Osteoblast (primary cell): Measurements from ENCODE around the gene KLK8. TPM values are rescaled to one million over a fixed set of nuclear protein-coding genes. Genes with fewer than 3 reads are reported as not detected.

Source experiments
- DNase-seq: peaks from one replicate; pipeline ENCODE4 v3.0.0; 2011; ENCODE audit warnings: low spot score, mixed read lengths; ENCODE audit not compliant: insufficient read length; ENCODE audit errors: missing footprints
- H2AFZ ChIP-seq: 2 replicates; pipeline ENCODE4 v1.6.0; 2011; ENCODE audit warnings: mild to moderate bottlenecking, low read length
- H3K27ac ChIP-seq: 2 replicates; pipeline ENCODE4 v1.5.1; 2011; ENCODE audit warnings: mild to moderate bottlenecking, low read depth, low read length, moderate library complexity
- H3K27me3 ChIP-seq: 2 replicates; pipeline ENCODE4 v1.6.0; 2012; ENCODE audit warnings: mild to moderate bottlenecking, control low read depth, inconsistent platforms, low read length, moderate library complexity; ENCODE audit not compliant: insufficient read depth
- H3K36me3 ChIP-seq: 2 replicates; pipeline ENCODE4 v1.5.1; 2011; ENCODE audit warnings: mild to moderate bottlenecking, low read length, control low read depth, moderate library complexity; ENCODE audit not compliant: insufficient read depth
- H3K4me1 ChIP-seq: 2 replicates; pipeline ENCODE4 v1.5.1; 2011; ENCODE audit warnings: mild to moderate bottlenecking, low read length, control low read depth, moderate library complexity; ENCODE audit not compliant: insufficient read depth
- H3K4me2 ChIP-seq: 2 replicates; pipeline ENCODE4 v1.6.0; 2011; ENCODE audit warnings: mild to moderate bottlenecking, low read length; ENCODE audit not compliant: insufficient read depth
- H3K4me3 ChIP-seq: fragments of 200-600 bp; sonication (generic); 3 replicates; pipeline ENCODE4 v1.5.1; 2012; ENCODE audit warnings: mild to moderate bottlenecking, low read length, inconsistent platforms; ENCODE audit not compliant: insufficient read depth
- H3K79me2 ChIP-seq: 2 replicates; pipeline ENCODE4 v1.6.0; 2012; ENCODE audit warnings: mild to moderate bottlenecking, low read length, control low read depth, inconsistent platforms; ENCODE audit not compliant: insufficient read depth
- H3K9me3 ChIP-seq: 2 replicates; pipeline ENCODE4 v1.5.1; 2011; ENCODE audit warnings: low read depth, low read length, control low read depth
- H4K20me1 ChIP-seq: 2 replicates; pipeline ENCODE4 v1.6.0; 2012; ENCODE audit warnings: mild to moderate bottlenecking, low read length, control low read depth; ENCODE audit not compliant: insufficient read depth
- CTCF ChIP-seq: IDR thresholded peaks from 2 replicates; pipeline ENCODE4 v1.5.1; 2011; ENCODE audit warnings: mild to moderate bottlenecking, low read depth, low read length, moderate library complexity; ENCODE audit errors: extremely low read depth
- total RNA-seq: library from RNA; depleted of rRNA; stranded (reverse); fragments of >200 nt; gene quantifications from 2 replicates; pipeline ENCODE4 v1.2.3, GENCODE V29; 2012

KLK8 gene
- total RNA-seq, 1 donor = not detected

GRCh38 chr19:51031220-51031879 lies 29.9 kb upstream of the KLK8 start:
- no peak for TF ChIP-seq CTCF
- Histone ChIP-seq H3K27ac (no peak overlapping the region), H3K27me3 (peaks cover 10% of the 10 kb centered on the region), H3K4me3 (no peak overlapping the region), H3K4me2 (no peak overlapping the region), H3K36me3 (no peaks in the 10 kb centered on the region), H3K9me3 (no peaks in the 10 kb centered on the region), H4K20me1 (no peaks in the 10 kb centered on the region), H3K4me1 (no peaks in the 10 kb centered on the region), H2AFZ (no peak overlapping the region), H3K79me2 (no peaks in the 10 kb centered on the region)
- peak; percentile 89 for DNase-seq

- H3K27ac ChIP-seq = no peak overlapping the region
- H3K27me3 ChIP-seq = peaks cover 10% of the 10 kb centered on the region
- H3K9me3 ChIP-seq = no peaks in the 10 kb centered on the region
- H3K36me3 ChIP-seq = no peaks in the 10 kb centered on the region
- no peak for TF ChIP-seq CTCF
- H4K20me1 ChIP-seq = no peaks in the 10 kb centered on the region
- H3K4me3 ChIP-seq = no peak overlapping the region
- H3K4me2 ChIP-seq = no peak overlapping the region
- no peaks in the 10 kb centered on the region for H3K79me2 ChIP-seq
- H2AFZ ChIP-seq = no peak overlapping the region
- H3K4me1 ChIP-seq = no peaks in the 10 kb centered on the region
- peak; percentile 57 for DNase-seq
Observed at GRCh38 chr19:51030631-51031030, 29.2 kb upstream of the KLK8 start.

GRCh38 chr19:51029718-51030117 lies 28.3 kb upstream of the KLK8 start:
- Histone ChIP-seq H3K27me3 (peaks cover 14% of the 10 kb centered on the region), H3K79me2 (no peaks in the 10 kb centered on the region), H3K4me2 (no peak overlapping the region), H3K27ac (no peak overlapping the region), H4K20me1 (no peaks in the 10 kb centered on the region), H3K9me3 (no peaks in the 10 kb centered on the region), H2AFZ (no peak overlapping the region), H3K36me3 (no peaks in the 10 kb centered on the region), H3K4me1 (no peaks in the 10 kb centered on the region), H3K4me3 (no peak overlapping the region)
- peak; percentile 73 for DNase-seq
- TF ChIP-seq CTCF = no peak

- no peak for TF ChIP-seq CTCF
- Histone ChIP-seq H3K27ac (no peak overlapping the region), H4K20me1 (no peaks in the 10 kb centered on the region), H3K4me3 (no peak overlapping the region), H3K27me3 (peaks cover 17% of the 10 kb centered on the region), H2AFZ (no peak overlapping the region), H3K9me3 (no peaks in the 10 kb centered on the region), H3K36me3 (no peaks in the 10 kb centered on the region), H3K79me2 (no peaks in the 10 kb centered on the region), H3K4me2 (no peak overlapping the region), H3K4me1 (no peaks in the 10 kb centered on the region)
- peak; percentile 62 for DNase-seq
Observed at GRCh38 chr19:51027873-51028272, 26.5 kb upstream of the KLK8 start.
